ENCODE data around the gene MOCS3. TPM values are rescaled to one million over a fixed set of nuclear protein-coding genes. Genes with fewer than 3 reads are reported as not detected.
A peak's percentile ranks its signal among the peaks of the same experiment; 100 is the strongest.

Gene MOCS3
- total and polyA plus RNA-seq, 2 donors (not counting 1 experiment from before 2014, with no cell fraction given), result 0.91 to 7.6 TPM

GRCh38 chr20:50924261-50924920 lies 34.2 kb upstream of the MOCS3 start:
- Histone ChIP-seq H3K9ac (ENCODE audit: low read length) (no peak overlapping the region), H2AFZ (ENCODE audit: insufficient read depth, low read depth, low read length, poor library complexity, severe bottlenecking) (no peak overlapping the region), H3K36me3 (replicated peaks in 1 of 2; ENCODE audit: control extremely low read depth in 1 of 2, control insufficient read depth in 1 of 2, extremely low read depth in 1 of 2, insufficient read depth in 2 of 2, low read length in 1 of 2) (peaks cover 0 to 56% of the 10 kb centered on the region in 2 experiments), H3K4me2 (replicated peaks; ENCODE audit: low read depth, low read length, poor library complexity, severe bottlenecking) (peak overlapping the region; percentile 17), H3K79me2 (ENCODE audit: control insufficient read depth, insufficient read depth, low read length) (peaks cover 100% of the 10 kb centered on the region), H3K27me3 (replicated peaks in 1 of 4; ENCODE audit: control extremely low read depth in 1 of 4, control insufficient read depth in 3 of 4, insufficient read depth in 4 of 4, low read length in 3 of 4) (no peaks in the 10 kb centered on the region), H3K4me3 (ENCODE audit: control extremely low read depth in 1 of 5, extremely low read depth in 1 of 5, insufficient read depth in 1 of 5, low read depth in 2 of 5, low read length in 4 of 5) (no peak overlapping the region), H3K27ac (ENCODE audit: low read length in 2 of 2) (no peak overlapping the region), H4K20me1 (ENCODE audit: control insufficient read depth, insufficient read depth, low read length, poor library complexity, severe bottlenecking) (peaks cover 51% of the 10 kb centered on the region), H3K9me3 (ENCODE audit: control extremely low read depth in 1 of 3, control insufficient read depth in 2 of 3, insufficient read depth in 1 of 3, low read length in 2 of 3) (no peaks in the 10 kb centered on the region), H3K4me1 (ENCODE audit: control insufficient read depth in 2 of 2, insufficient read depth in 2 of 2, low read length in 2 of 2) (peaks cover 41 to 43% of the 10 kb centered on the region in 2 donors)
- no peaks in the 10 kb centered on the region for H3K9me3 Mint-ChIP-seq (ENCODE audit: insufficient read depth)
- ChIA-PET CTCF (interaction anchor here (1.6 to 16.7 kb wide), 2 partner anchors 103 to 129 kb away, joined by 5 to 390 read pairs; partner anchors contain the start of gene BCAS4), POLR2A (interaction anchor here (0.8 kb wide), 1 partner anchor 16 kb away, joined by 3 read pairs; no protein-coding TSS in a partner anchor)
- 50% methylated on average over 1 of the region's 2 CpGs for WGBS (ENCODE audit: insufficient coverage)
- DNase-seq (no peak), ATAC-seq (ENCODE audit: low read depth) (no peak)
- TF ChIP-seq EZH2 (IDR thresholded peaks at IDR 0.05; ENCODE audit: borderline replicate concordance, insufficient read depth, low read depth, low read length, poor library complexity, severe bottlenecking), result no peak
- no peak for TF ChIP-seq CTCF (IDR thresholded peaks at IDR 0.05)
- peaks cover 77% of the 10 kb centered on the region for H3K4me1 Mint-ChIP-seq
- H3K4me3 Mint-ChIP-seq, result no peak overlapping the region
- peak overlapping the region; percentile 26 for H3K27ac Mint-ChIP-seq
- no peaks in the 10 kb centered on the region for H3K27me3 Mint-ChIP-seq
- intact Hi-C loops (cut with micrococcal nuclease), result loop anchor here (2.0 kb wide), 1 partner anchor 16 kb away; no protein-coding TSS in a partner anchor

GRCh38 chr20:50926530-50926929 lies 32.1 kb upstream of the MOCS3 start:
- no peak overlapping the region for H3K4me3 ChIP-seq (ENCODE audit: control extremely low read depth in 1 of 5, extremely low read depth in 1 of 5, insufficient read depth in 1 of 5, low read depth in 2 of 5, low read length in 4 of 5)
- peaks cover 69% of the 10 kb centered on the region for H3K4me1 Mint-ChIP-seq
- DNase-seq, result no peak
- H3K4me2 ChIP-seq (replicated peaks; ENCODE audit: low read depth, low read length, poor library complexity, severe bottlenecking), result no peak overlapping the region
- H3K27me3 ChIP-seq (replicated peaks in 1 of 4; ENCODE audit: control extremely low read depth in 1 of 4, control insufficient read depth in 3 of 4, insufficient read depth in 4 of 4, low read length in 3 of 4), result no peaks in the 10 kb centered on the region
- peaks cover 47% of the 10 kb centered on the region for H4K20me1 ChIP-seq (ENCODE audit: control insufficient read depth, insufficient read depth, low read length, poor library complexity, severe bottlenecking)
- no peak overlapping the region for H3K9ac ChIP-seq (ENCODE audit: low read length)
- no peak for ATAC-seq (ENCODE audit: low read depth)
- no peak overlapping the region for H3K27ac ChIP-seq (ENCODE audit: low read length in 2 of 2)
- H3K27ac Mint-ChIP-seq, result no peak overlapping the region
- no peak overlapping the region for H3K4me3 Mint-ChIP-seq
- H3K27me3 Mint-ChIP-seq, result no peaks in the 10 kb centered on the region
- ChIA-PET CTCF (interaction anchor here (1.4 to 16.7 kb wide), 3 partner anchors 54 to 131 kb away, joined by 4 to 390 read pairs (median 5); partner anchors contain the start of gene BCAS4), POLR2A (interaction anchor here (1.2 kb wide), 1 partner anchor 11 kb away, joined by 3 read pairs; no protein-coding TSS in a partner anchor)
- peaks cover 89% of the 10 kb centered on the region for H3K79me2 ChIP-seq (ENCODE audit: control insufficient read depth, insufficient read depth, low read length)
- WGBS (ENCODE audit: insufficient coverage), result no CpG with 5 or more reads among the region's 1 CpG
- peaks cover 41 to 43% of the 10 kb centered on the region in 2 donors for H3K4me1 ChIP-seq (ENCODE audit: control insufficient read depth in 2 of 2, insufficient read depth in 2 of 2, low read length in 2 of 2)
- H3K9me3 Mint-ChIP-seq (ENCODE audit: insufficient read depth), result no peaks in the 10 kb centered on the region
- no peaks in the 10 kb centered on the region for H3K9me3 ChIP-seq (ENCODE audit: control extremely low read depth in 1 of 3, control insufficient read depth in 2 of 3, insufficient read depth in 1 of 3, low read length in 2 of 3)
- intact Hi-C loops (cut with micrococcal nuclease), result loop anchor here (5.0 kb wide), 1 partner anchor 34 kb away; no protein-coding TSS in a partner anchor
- H2AFZ ChIP-seq (ENCODE audit: insufficient read depth, low read depth, low read length, poor library complexity, severe bottlenecking), result no peak overlapping the region
- peaks cover 0 to 53% of the 10 kb centered on the region in 2 experiments for H3K36me3 ChIP-seq (replicated peaks in 1 of 2; ENCODE audit: control extremely low read depth in 1 of 2, control insufficient read depth in 1 of 2, extremely low read depth in 1 of 2, insufficient read depth in 2 of 2, low read length in 1 of 2)
- TF ChIP-seq CTCF (IDR thresholded peaks at IDR 0.05), result no peak
- TF ChIP-seq EZH2 (IDR thresholded peaks at IDR 0.05; ENCODE audit: borderline replicate concordance, insufficient read depth, low read depth, low read length, poor library complexity, severe bottlenecking), result no peak

Data from B cell (primary cell).